PFSK-1 (cell line): Measurements from ENCODE around the gene ZCCHC12.

Source experiments
- FOXP2 ChIP-seq: optimal IDR thresholded peaks from 2 replicates; pipeline ENCODE3; 2011; ENCODE audit warnings: borderline replicate concordance, control low read depth, inconsistent platforms; ENCODE audit not compliant: insufficient read depth; ENCODE audit errors: extremely low read length, extremely low read depth
- POLR2AphosphoS5 ChIP-seq: IDR thresholded peaks from 2 replicates; pipeline ENCODE4 v1.6.1; 2012; ENCODE audit warnings: low read depth, mild to moderate bottlenecking, control low read depth, low read length, moderate library complexity
- TF ChIP-seq, protein P1 (sequence below), 2 experiments: IDR thresholded peaks; 2 replicates each; pipeline versions ENCODE4 v1.6.1 to v1.8.0; 2011 to 2012; ENCODE audit warnings: low read depth in 2 of 2, low read length in 2 of 2, control low read depth in 1 of 2, inconsistent platforms in 1 of 2, mild to moderate bottlenecking in 1 of 2, moderate library complexity in 1 of 2; ENCODE audit not compliant: insufficient read depth in 1 of 2

DNA sequence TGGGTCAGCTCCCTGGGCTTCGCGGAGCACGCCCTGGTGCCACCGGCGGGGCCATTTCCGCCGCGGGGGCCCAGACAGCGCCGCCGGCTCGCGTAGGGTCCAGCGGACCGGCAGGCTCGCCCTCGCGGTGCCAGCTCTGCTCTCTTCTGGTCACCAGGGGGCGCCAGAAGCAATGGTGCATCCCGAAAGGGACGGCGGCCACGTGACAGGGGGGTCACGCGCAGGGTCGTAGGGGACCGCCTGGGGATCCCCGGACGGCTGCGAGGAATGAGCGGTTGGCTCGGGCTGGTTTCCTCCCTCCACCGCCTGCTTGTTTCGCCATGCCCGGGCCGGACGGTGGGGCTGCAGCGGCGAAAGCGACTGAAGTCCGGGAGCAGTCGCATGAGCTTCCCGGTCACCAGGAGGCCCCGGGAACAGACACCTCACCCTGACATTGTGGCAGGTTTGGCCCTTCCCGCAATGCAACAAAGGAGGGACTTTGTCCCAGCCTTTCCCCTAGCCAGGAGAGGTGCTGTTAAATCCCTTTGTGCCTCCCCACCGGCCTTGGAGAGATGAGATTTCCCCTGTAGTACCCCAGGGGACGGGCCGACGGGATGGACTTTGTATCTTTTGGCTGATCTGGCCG is 15.8 kb downstream of the ZCCHC12 start:
- no peak for TF ChIP-seq POLR2AphosphoS5
- TF ChIP-seq, protein P1, sequence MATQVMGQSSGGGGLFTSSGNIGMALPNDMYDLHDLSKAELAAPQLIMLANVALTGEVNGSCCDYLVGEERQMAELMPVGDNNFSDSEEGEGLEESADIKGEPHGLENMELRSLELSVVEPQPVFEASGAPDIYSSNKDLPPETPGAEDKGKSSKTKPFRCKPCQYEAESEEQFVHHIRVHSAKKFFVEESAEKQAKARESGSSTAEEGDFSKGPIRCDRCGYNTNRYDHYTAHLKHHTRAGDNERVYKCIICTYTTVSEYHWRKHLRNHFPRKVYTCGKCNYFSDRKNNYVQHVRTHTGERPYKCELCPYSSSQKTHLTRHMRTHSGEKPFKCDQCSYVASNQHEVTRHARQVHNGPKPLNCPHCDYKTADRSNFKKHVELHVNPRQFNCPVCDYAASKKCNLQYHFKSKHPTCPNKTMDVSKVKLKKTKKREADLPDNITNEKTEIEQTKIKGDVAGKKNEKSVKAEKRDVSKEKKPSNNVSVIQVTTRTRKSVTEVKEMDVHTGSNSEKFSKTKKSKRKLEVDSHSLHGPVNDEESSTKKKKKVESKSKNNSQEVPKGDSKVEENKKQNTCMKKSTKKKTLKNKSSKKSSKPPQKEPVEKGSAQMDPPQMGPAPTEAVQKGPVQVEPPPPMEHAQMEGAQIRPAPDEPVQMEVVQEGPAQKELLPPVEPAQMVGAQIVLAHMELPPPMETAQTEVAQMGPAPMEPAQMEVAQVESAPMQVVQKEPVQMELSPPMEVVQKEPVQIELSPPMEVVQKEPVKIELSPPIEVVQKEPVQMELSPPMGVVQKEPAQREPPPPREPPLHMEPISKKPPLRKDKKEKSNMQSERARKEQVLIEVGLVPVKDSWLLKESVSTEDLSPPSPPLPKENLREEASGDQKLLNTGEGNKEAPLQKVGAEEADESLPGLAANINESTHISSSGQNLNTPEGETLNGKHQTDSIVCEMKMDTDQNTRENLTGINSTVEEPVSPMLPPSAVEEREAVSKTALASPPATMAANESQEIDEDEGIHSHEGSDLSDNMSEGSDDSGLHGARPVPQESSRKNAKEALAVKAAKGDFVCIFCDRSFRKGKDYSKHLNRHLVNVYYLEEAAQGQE (IDR thresholded peaks at IDR 0.05; ENCODE audit: insufficient read depth in 1 of 2, low read depth in 2 of 2, low read length in 2 of 2) = no peak
- TF ChIP-seq FOXP2 = peak; percentile 84
